GM21619 (cell line): ENCODE measurements around the gene ANKS3.
"Not testable (repeated sequence)": the region's sequence is repeated elsewhere in the genome, so short reads cannot be mapped to it uniquely, and the experiment has no call there.

Source experiments
- ATAC-seq: cut with Tn5 transposase; IDR thresholded peaks from one replicate; pipeline ENCODE4 v1.9.1; 2021; ENCODE audit not compliant: unreplicated experiment

Gene ANKS3

DNA sequence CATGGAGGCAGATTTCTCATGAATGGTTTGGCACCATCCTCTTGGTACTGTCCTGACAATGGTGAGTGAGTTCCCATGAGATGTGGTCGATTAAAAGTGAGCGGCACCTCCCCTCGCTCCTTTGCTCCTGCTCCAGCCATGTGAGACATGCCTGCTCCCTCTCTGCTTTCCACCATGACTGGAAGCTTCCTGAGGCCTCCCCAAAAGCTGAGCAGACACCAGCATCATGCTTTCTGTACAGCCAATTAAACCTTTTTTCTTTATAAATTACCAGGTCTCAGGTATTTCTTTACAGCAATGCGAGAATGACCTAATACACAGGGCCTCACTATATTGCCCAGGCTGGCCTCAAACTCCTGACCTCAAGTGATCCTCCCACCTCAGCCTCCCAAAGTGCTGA, 20.8 kb upstream of the ANKS3 start:
- ATAC-seq, result no peak

DNA sequence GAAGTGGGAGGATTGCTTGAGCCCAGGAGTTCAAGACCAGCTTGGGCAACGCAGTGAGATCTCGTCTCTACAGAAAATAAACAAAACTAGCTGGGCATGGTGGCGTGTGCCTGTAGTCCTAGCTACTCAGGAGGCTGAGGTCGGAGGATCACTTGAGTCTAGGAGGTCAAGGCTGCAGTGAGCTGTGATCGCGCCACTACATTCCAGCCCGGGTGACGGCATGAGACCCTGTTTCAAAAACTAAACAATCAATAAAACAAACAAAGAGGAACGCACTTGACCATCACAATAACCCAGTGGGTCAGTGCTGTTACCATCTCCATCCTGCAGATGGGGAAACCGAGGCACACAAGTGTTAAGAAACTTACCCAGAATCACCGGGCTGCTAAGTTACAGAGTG, 19.2 kb upstream of the ANKS3 start:
- ATAC-seq, result no peak

DNA sequence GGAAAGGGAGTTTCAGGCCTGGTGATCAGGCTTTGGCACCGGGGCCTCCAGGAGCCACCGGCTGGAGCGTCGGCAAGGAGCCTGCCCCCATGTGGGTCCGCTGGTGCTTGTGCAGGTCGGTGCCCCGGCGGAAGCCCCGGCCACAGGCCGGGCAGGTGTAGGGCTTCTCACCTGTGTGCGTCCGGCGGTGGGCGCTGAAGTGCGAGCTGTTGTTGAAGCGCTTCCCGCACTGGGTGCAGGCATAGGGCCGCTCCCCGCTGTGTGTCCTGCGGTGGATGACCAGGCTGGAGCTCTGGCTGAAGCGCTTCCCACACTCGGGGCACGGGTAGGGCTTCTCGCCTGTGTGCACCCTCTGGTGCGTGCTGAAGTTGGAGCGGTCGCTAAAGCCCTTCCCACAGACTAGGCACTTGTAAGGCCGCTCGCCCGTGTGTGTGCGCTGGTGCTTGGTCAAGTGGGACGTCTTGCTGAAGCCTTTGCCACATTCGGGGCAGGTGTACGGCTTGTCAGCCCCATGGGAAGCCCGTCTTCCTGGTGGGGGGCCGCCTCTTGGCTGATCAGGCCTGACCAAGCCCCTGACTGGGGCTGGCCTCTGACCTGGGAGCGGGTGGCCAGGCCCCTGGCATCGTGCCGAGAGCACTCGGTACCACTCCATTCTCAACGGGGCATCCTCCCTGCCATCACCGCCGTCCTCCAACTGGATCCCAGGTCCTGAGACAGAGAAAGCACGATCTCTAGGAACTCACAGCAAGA, 18.5 kb upstream of the ANKS3 start:
- ATAC-seq, result no peak

DNA sequence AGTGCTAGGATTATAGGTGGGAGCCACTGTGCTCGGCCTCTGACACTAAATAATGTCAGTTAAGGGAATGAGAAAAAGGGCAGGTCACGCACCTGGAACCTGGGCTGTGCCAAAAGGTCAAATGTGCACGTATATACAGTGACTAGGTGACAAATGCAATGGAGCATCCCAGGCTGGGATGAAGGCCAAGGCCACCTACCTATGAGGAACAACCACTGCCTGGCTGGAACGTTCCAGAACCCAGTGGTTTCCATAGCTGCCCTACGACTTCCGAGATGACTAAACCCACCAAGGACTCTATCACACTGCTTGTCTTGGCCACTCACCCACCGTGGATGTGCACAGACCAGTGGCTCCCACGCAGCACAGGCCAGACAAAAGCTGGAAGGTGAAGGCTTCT, 16.8 kb upstream of the ANKS3 start:
- ATAC-seq, result no peak

DNA sequence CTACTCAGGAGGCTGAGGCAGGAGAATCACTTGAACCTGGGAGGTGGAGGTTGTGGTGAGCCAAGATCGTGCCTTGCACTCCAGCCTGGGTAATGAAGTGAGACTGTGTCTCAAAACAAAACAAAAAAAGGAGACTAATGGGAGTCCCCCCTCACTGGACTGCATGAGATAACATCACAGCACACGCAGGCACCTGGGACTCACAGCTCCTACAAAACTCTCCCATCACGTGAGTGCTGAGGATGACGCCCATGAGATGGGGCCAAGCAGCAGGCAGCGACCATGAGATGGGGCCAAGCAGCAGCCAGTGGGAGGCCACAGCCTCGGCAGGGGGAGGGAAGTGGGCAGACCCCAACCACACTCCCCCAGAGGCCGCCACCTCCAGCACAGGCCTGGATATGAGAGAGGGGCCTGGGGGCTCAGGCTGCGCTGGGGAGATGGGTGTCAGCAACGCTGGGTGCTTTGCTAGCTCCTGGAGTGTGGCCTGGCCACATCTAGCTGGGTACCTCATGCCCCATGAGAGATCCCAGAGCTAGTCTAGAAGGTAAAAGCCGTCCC, 15.7 kb upstream of the ANKS3 start:
- no peak for ATAC-seq

DNA sequence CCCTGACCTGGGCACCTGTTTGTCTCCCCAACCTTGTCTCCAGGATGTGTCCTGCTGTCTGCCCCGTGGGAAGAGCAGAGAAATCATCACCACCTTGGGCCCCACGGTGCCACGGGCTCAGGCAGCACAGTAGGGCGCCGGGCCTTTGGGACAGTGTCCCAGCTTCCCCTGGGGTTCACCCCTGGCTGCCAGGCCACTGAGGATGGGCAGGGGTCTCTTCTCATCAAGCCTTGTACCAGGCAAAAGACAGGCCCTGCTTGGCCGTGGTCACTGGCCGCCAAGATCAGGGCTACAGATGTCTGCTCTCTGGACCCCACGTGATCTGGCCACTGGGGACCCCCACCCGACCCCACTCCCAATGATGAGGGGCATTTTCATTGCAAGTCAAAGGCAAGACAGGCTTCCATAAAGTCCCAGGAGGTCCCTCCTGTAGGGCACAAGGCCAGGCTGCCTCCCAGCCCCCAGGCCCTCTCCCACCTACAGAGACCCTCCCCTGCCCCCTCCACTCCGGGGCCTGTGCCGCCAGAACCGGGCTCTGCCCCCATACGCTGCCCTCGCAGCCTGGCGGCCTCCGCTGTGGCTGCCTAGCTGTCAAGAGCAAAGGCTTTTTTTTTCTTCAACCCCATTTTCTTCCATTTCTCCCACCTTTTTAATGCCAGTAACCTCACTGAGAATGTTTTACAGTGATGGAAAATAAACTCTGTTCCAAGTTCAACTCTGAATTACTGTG, 14.8 kb upstream of the ANKS3 start:
- no peak for ATAC-seq

DNA sequence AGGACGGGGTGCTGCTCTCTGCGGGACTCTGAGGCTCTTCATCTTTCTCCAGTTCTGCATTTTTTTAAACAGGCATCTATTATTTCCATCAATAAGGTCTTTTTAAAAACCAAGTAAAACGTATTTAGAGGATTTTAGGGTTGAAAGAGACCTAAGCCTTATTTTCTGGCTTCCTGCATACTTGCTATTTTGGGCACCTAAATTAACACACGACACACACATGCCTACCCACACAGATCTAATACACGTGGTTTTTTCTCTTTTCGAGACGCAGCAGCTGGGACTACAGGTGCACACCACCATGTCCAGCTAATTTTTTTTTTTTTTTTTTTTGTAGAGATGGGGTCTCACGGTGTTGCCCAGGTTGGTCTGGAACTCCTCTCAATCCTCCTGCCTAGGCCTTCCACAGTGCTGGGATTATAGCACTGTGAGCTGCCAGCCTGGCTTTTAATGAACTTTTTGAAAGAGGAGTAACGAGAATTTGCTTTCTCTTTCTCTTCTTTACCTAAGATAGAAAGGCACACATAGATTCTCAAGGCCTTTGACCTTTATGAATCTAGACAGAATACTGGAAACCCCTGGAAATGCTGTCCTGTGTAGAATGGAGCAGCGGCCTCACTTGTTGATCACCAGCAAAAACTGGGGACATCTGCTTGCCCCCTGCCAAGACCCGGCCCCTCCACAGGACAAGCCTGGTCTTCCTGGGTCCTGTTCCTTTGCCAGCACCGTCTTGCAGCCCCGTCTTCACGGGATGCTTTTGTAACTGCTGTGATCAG, 14.0 kb upstream of the ANKS3 start:
- ATAC-seq, result no peak

DNA sequence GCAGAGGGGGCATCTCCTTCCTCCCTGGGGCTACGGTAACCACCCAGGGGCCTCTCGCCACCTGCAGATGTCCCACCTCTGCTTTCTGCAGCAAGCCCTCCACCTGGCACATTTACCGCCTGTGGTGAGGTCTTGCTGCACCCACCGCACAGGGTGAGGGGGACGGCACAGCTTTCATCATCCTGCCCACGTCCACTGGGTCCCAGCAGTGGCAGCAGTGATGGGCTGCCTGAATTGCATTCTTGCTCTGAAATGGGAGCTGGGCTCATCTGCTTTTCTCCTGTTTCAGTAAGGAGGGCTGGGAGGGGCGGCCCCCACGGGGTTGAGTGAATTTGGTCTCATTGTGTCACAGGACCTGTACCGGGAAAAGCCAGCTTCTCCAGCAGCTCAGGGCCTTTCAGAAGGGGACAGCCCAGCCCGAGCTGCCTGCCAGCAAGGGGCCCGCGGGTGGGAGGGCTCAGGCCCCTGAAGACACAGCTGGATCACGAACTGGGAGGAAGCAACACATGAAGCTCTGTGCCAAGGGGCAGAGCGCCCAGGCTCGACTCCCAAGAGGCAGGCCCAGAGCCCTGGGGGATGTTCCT, 13.0 kb upstream of the ANKS3 start:
- no peak for ATAC-seq

DNA sequence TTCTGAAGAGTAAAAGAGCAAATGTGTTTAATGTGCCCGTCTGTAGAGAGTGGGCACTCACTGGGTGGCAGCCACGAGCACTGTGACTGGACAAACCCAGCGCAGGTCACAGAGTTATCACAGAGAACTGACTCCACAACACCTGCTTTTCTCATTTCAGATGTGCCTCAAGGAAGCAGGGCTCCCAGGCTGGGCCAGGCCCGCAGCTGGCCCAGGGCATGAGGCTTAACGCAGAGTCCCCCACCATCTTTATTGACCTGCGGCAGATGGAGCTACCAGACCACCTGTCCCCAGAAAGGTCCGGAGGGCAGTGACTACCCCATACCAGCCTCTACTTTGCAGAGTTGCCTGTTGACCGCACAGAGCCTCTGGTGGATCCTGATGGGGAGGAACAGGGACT, 12.1 kb upstream of the ANKS3 start:
- ATAC-seq, result no peak

DNA sequence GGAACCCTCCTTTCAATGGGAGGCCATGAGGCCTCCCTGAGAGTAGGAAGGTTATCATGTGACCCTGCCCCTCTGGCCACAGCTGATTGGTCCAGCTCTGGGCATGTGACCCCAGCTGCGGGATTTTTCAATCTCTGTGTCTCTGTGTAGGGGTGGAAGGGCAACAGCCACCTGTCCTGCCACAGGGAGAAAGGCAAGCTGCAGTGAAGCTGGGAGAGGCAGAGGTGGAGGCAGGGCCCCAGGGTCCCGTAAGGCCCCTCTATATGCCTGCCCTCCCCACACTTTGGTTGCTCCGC, 11.2 kb upstream of the ANKS3 start:
- ATAC-seq, result no peak

DNA sequence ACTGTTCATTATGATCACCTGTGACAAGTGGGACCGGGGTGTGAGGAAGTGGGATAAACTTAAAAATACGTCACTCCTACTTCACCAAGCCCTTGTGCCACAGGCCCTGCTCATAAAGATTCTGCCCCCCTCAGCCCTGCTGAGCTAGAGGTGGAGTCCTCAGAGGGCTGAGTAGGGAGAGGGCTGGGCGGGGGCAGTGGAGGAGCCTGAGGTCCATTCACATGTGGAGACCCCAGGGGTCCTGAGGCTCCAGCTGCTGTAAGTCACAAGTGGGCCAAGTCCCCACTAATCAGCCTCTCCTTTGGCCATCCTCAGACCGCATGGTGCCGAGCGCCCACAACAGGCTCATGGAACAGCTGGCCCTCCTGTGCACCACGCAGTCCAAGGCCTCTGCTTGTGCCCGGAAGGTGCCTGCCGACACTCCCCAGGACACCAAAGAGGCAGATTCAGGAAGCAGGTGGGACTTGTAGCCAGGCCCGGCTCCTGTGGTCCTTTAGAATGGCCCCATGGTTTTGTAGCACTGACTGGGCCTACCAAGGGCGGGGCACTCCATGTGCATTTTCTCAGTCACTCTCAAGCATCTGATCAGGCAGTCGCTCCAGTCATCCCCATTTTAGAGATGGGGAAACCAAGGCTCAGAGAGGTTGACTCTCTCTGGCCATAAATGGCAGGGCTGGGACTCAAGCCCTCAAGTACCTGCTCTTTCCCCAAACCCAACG, 10.6 kb upstream of the ANKS3 start:
- no peak for ATAC-seq

DNA sequence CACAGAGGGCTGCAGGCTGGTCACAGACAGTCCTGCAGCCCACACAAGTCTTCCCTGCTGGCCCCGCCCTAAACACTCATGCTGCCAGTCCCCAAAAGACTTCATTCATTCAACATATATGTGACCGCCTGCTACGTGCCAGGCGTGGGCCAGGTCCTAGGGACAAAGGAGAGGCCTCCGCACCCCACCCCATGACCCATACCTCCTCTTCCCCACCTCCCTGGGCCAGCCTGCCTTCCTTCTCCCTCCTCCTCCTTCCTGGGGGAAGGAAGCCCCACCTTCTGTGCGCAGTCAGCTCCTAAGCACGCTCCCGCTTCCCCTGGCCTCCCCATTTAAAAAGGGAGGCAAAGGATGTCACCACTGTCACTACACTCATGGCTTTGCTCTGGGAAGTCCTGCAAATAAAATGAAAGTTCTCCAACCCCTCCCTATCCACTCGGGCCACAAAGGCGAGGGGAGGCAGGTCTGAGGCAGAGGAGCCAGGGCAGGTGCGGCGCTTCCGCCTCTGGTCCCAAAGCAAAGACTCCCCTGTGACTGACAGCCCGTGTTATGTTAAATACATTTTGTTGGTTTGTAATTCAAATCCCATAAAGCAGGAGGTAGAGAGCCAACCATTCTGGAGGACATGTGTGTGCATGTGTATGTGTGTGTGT, 9.3 kb upstream of the ANKS3 start:
- no peak for ATAC-seq

DNA sequence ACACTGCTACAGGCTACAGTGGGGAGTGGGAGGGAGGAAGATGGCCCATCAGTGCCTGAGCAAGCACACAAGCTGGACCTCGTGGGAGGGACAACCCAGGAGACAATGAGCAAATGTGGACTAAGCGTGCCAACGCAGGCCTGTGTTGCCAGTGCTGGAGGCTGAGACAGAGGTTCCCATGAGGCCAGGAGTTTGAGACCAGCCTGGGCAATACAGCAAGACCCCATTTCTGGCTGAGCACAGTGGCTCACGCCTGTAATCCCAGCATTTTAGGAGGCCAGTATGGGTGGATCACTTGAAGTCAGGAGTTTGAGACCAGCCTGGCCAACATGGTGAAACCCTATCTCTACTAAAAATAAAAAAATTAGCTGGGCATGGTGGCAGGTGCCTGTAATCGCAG, 4.3 kb upstream of the ANKS3 start:
- not testable (repeated sequence) for ATAC-seq

DNA sequence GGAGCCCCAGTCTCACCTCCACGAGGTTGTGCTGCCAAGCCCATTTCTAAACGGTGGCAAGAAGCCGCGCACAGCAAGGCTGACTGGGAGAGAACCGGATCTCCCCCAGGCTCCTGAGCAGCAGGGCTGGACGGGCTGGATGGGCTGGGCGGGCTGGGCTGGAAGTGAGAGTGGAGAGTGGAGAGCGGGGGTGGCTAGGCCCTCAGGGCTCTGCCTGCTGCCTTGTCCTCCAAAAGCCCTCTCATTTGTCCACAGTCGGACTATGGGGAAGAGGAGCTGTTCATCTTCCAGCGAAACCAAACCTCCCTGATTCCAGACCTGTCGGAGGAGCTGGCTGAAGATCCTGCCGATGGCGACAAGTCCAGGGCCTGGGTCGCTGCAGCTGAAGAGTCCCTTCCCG, 3.5 kb upstream of the ANKS3 start:
- ATAC-seq, result no peak

DNA sequence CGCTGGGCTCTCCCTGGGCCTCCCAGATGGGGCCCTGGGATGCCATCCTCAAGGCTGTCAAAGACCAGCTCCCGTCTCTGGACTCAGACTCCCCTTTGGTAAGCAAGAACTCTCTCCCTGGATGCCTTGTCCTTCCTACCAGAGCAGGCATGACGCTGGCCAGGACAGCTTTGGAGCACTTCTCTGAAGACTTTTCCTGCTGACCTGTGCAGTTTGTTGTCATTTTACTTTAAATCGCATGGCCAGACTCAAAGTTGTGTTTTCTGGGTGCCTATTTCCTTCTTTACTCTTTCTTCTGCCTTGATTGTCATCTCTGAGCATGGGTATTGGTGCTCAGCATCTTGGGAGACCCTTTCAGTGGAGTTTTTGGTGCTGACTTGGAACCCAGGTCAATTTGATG, 2.5 kb upstream of the ANKS3 start:
- ATAC-seq, result no peak

DNA sequence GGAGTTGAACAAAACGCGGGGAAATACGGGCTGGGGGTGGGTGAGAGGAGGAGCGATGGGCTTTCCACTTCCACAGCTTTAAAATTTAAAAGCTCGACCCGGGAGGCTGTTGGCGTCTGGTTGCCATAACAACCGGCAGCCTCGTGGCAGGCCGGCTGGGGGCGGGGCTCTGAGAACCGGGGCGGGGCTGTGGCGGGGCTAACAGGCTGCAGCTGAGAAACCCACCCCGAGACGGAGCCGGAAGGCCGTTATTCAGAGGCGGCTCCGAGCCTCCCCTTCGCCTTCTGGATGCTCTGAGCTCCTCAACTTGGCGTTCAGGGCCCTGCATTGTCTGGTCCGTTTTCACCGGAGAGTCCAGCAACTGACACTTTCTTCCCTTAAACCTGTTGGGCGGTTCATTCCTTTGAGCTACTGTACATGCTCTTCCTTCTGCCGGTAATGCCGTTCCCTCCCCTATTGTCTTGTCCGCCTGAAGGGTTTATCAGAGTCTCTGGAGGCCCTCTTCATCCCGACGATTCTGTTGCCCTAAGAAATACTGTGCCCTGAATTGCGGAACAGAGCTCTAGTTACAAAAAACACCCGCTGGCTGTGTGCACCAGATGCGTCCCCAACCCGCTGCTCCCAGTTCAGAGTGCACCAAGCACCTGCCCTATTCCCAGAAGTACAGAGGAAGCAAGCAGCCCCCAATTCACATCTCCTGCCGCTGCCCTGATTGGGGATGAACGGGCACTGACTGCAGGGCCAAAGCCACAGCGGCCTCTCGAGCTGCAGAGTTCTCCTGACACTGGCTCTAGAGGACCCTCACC, 862 bp upstream of the ANKS3 start:
- ATAC-seq, result peak; percentile 63

DNA sequence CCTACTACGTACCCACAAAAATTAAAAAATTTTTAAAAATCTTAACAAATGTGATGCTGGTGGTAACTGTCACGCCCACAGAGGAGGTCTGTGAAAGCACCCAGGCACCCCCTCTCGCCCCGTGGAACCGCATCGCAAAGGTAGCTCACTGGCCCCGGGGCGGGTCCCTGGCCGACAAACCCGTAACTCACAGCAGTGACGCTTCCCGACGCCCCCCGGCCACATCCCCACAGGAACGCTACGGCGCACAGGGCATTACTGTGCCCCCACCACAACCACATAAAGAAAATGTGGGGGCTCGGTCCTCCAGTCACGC, 366 bp downstream of the ANKS3 start:
- peak; percentile 11 for ATAC-seq

DNA sequence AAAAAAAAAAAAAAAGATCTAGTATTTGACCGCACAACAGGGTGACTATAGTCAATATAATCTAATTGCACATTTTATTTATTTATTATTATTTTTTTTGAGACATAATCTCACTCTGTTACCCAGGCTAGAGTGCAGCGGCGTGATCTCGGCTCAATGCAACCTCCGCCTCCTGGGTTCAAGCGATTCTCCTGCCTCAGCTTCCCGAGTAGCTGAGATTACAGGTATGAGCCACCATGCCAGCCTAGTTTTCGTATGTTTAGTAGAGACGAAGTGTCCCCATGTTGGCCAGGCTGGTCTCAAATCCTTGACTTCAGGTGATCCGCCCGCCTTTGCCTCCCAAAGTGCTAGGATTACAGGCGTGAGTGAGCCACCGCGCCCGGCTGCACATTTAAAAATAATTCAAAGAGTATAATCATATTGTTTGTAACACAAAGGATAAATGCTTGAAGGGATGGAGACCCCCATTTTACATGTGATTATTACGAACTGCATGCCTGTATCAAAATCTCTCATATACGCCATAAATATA, 794 bp downstream of the ANKS3 start:
- no peak for ATAC-seq

DNA sequence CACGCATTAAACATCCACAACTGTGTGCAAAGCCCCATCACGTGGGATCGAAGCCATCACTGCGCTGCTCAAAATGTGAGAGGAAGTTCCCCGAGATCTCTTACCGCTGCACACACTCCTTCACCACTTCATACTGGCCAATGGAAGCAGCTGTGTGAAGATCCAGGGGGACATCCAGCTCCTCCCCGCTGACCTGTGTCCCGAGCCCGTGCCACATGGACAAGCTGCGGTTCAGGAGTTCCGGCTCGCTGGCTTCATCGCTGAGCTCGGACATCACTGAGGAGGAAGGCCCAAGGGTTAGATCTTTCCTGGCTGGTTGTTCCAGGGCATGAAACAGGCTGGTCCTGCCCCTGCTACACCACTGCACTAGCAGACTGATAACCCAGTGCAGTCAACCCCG, 4.2 kb downstream of the ANKS3 start:
- ATAC-seq, result no peak
